8988T (cell line): ENCODE measurements around the gene AKT1S1.
A peak's percentile ranks its signal among the peaks of the same experiment; 100 is the strongest.
"Not testable (repeated sequence)": the region's sequence is repeated elsewhere in the genome, so short reads cannot be mapped to it uniquely, and the experiment has no call there.

Experiments used
- DNase-seq: peaks from one replicate; pipeline ENCODE4 v3.0.0; 2011

The AKT1S1 gene

GRCh38 chr19:49877020-49877878 lies at the start of gene AKT1S1, which contains the start of gene TBC1D17:
AKT1S1 (minus strand) TSS chr19:49877355; CDS start chr19:49873295, 4,060 bp downstream.
TBC1D17 (plus strand) TSS chr19:49877702; CDS start chr19:49877724, 22 bp downstream.
- peak; percentile 96 for DNase-seq

DNA sequence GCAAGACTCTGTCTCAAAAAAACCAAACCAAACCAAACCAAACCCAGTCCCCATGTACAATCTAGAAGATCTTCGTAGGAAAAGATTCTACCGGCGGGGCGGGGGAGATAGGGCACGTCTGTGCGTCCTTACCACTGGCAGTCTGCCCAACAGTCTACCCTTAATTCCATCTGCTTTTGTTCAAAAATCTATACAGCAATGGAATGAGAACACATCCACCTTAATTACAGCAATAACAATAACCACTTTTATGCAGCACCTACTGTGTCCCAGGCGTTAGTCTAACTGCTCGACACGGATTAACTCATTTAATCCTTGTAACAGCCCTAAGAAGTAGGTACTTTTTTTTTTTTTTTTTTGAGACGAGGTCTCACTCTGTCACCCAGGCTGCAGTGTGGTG lies 49.4 kb upstream of the AKT1S1 start:
- DNase-seq: no peak

GRCh38 chr19:49925486-49925885 lies 48.3 kb upstream of the AKT1S1 start:
- DNase-seq: no peak

GRCh38 chr19:49924881-49925210 lies 47.7 kb upstream of the AKT1S1 start:
- DNase-seq: not testable (repeated sequence)

DNA sequence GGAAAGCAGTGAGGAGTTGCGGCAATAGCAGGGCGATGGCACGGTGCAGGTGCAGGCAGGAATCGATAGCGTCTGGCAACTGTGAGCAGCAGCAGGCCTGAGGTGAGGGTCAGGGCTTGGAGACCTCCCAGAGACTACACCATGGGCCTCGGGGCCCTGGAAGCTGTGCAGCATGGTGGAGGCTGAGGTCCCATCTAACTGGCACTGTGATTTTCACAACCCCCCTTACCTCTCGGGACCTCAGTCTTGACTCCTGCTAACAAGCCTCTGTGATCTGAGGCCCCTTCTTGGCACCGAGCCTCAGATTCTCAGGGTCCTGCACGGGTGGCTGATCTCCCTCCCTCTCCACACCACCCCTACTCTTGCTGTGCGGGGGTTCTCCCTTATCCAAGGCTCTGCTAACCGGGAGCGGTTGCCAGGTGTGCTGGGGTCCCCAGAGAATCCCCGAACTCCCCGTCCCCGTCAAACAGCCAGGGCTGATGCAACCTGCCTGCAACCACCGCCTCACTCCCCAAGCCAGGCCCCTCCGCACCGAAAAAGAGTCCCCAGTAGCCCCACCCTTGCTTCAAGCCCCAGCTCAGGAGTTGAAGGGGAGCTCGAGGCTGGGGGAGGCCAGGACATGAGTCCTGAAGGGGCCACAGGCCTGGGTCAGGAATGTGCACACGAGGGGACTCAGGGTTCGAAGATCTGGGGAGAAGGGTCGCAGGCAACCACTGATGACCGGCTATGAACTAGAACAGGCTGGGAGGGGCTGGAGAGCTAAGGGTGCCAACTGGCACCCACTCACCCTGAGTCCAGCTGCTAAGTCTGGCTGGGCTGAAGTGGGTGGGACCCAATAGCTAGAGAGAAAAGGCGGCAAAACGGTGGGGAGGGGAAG lies 47.1 kb upstream of the AKT1S1 start:
- DNase-seq: no peak

DNA sequence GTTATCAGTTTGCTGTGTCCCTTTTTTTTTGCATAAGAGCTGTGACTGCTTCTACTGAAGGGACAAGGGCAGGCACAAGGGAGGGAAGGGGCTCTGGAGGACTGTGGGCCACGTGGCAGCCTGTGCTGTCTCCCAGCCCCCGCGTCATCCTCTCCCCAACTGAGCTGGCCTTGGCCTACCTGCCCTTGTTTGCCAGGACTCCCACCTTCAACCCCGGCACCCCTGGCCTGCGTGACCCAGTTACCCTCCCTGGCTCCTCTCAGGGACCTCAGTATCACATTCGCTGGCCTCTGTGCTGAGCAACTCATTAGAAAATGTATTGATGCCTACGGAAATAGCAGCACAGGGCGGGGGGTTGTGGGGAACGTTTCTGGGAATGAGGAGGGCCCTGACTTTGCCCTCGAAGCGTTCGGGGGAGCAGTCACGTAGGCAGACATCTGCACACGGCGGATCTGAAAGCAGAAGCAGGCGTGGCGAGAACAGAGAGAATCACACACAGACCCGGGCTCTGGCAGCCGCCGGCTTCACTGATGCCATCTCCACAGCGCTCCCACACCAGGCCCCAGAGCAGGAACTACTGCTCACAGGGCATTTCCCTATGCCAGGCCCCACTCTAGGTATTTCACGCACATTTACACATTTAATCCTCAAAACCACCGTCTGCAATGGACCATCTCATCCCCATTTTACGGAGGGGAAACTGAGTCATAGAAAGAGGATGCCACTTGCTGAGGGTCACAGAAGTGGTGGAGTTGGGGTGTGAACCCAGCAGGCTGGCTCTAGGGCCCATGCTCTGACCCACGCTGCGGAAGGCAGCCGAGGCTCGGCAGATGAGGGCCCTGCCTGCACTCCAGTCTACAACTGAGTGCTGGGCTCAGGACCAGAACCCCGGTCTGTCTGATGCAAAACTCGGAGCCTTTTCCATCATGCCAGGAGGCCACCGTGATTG lies 46.2 kb upstream of the AKT1S1 start:
- DNase-seq: no peak

GRCh38 chr19:49921871-49922795 lies 45.0 kb upstream of the AKT1S1 start:
- no peak for DNase-seq

DNA sequence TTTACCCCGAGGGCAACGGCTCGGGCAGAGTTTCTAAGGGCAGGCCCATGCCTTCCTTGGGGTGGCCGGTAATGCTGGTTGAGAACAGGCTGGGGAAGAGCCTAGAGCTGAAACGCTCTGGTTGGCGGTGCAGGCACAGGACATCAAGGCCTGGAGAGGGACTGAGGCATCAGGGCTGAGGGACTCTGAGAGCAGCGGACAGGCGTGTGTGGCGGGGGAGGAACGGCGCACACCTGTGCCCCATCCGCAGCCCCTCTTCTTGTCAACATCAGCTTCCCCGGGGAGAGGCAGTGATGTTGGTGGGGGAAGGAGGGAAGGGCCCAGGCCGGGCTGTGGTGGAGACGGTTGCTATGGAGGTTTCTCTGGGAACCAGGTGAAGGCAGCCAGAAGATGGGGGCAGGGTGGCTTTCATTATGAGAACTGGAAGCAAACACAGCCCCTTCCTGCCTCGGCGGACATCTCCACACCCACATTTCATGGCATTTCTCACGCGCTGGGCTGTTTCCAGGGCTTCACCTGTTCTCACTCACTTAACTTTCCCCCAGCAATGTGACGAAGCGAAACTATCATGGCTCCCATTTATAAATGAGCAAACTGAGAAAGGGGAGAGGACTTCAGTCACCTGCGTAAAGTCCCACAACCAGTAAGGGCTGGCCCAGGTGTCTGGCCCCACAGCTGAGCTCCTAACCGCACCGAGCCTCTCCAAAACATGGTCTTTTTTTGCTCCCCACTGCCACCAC lies 43.6 kb upstream of the AKT1S1 start:
- no peak for DNase-seq

DNA sequence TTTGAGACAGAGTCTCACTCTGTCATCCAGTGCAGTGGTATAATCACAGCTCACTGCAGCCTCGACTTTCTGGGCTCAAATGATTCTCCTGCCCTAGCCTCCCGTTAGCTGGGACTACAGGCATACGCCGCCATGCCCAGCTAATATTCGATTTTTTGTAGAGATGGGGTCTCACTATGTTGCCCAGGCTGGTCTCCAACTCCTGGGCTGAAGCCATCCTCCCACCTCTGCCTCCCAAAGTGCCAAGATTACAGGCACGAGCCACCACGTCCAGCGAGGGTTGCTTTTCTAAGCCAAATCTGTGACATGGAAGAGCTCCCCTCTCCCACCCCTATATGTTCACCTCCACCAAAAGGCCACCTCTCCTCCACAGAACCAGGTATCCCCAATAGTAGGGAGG lies 40.9 kb upstream of the AKT1S1 start:
- no peak for DNase-seq

DNA sequence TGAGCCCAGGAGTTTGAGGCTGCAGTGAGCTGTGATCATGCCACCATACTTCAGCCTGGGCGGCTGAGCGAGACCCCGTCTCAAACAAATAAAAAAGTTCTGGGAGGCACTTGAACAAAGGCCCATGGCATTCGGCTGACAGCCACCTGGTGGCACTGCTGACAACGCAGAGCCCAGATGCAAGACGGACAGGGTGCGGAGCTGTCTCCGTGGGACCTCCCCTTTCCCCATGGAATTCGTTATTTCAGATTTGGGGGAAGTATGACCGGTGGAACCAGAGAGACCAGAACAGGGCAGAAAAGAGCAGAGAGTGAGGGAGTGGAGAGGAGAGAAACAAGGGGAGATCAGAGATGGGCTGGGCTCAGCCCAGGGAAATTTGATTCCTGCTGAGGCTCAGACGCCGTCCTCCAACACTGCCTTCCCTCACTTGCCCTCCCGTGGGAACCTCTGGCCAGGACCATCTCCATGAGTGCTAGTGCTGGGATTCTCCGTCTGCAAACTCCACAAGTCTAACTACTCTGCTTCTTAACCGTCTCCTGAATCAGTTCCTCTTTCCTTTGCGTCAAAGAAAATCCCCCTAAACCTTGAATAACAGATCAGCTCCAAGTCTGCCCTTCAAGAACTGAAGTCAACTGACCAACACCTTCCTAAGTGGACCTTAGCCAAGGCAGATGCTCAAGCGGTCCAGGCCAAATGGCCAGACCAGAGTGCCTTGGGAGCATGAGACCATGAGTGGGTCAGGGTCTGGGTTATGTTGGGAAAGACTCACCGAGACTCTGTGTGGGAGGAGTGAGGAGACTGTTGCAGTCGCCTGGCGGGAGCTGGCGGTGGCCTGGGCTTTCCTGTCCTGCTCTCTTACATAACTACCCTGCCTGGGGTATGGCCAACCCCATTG lies 39.9 kb upstream of the AKT1S1 start:
- DNase-seq: no peak

DNA sequence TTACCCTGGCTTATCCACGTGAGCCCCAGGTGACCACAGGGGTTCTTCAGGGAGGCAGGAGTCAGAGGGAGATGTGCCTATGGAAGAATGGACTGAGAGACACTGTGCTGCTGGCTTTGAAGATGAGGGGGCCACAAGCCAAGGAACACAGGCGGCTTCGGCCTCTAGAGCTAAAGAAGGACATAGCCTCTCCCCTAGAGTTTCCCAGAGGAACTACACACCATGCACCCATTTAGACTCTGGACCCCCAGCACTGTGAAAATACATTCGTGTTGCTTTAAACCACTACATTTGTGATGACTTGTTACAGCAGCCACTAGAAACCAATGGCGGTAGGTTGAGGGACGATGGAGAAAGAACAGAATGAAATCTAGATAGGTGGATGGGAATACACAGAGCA lies 38.1 kb upstream of the AKT1S1 start:
- no peak for DNase-seq

DNA sequence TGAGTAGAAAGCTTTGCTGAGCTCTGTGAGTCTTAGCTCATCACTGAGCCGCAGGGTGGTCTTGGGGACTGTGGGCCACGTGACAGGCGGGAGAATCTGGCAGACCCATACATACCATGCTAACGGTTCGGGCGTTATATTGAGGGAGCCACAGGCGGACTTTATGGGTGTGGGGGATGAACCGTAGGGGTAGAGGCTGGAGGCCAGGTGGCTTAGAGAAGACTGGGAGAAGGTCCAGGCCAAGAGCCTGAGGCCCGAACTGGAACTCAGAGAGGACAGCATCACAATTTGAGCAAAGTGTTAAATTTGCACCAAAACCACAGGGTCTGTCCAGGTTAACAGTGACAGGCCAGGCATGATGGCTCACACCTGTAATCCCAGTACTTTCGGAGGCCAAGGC lies 36.6 kb upstream of the AKT1S1 start:
- no peak for DNase-seq

DNA sequence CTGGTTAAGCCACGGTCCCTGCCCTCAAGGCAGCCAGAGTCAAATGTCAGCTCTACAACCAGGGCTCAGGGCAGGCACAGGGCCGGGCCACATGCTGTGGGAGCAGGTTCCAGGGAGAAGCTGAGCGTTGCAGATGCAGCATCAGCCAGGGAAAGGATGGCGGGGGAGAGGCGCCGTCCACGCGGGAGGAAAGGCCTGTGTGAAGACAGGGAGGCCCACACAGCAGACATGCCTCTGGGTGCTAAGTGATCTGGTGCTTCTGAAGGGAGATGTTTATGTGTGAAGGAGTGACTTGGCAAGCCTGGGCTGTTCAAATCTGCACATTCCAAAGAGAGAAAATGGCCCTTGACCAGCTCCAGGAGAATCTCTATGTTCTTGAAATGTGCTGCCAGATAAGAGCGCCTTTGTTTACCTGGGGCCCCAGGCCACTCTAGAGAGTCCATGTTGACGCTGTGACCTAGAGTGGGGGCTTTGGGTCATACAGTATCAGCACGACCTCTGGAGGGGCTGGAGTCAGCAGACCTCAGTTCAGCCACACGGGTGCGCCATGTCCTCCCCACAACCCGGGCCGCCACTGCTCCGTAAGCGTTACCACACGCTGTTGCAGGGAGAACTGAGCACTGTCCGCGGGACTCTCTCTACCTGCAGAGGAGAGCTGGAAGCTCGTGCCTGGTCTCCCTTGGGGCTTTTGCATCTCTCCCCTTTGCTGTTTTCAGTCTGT lies 36.0 kb upstream of the AKT1S1 start:
- DNase-seq: no peak

DNA sequence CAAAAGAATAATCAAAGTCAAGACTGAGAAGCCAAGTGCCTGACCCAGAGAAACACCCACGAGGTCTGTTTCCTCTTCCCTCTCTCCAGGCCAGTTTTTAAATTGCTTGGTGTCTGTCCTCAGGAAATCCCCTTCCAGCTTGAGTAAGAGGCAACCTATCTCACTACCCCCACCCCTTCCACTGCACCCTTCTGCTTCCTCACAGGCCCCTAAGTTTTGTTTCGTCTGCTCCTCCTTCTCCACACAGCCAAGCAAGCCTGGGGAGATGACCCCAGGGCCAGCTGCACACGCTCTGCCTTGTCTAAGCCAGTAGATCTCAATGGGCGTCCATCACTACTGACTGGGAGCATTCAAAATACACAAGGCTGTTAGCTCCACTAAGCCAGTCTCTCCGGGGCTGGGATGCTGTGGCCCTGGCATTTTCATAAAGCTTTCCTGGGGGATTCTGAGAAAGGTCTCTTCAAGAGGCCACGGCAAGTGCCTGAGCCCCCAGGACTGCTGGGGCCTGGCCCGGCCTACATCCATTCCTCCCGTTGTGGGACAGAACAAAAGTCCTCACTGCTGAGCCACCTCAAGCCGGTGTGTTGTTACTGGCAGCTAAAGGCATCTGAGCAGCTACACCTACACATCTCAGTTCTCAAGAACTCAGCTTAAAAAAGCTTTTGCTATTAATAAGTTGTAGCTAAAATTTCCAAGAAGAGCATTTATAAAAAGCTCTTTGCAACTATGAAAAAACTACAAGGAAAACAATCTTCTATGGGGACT lies 34.4 kb upstream of the AKT1S1 start:
- no peak for DNase-seq

- DNase-seq: no peak
Observed at GRCh38 chr19:49910179-49910578, 33.0 kb upstream of the AKT1S1 start.

- no peak for DNase-seq
Observed at GRCh38 chr19:49908480-49909420, 31.6 kb upstream of the AKT1S1 start.
